Measurements from ENCODE around the gene FBLIM1.

Gene FBLIM1

DNA sequence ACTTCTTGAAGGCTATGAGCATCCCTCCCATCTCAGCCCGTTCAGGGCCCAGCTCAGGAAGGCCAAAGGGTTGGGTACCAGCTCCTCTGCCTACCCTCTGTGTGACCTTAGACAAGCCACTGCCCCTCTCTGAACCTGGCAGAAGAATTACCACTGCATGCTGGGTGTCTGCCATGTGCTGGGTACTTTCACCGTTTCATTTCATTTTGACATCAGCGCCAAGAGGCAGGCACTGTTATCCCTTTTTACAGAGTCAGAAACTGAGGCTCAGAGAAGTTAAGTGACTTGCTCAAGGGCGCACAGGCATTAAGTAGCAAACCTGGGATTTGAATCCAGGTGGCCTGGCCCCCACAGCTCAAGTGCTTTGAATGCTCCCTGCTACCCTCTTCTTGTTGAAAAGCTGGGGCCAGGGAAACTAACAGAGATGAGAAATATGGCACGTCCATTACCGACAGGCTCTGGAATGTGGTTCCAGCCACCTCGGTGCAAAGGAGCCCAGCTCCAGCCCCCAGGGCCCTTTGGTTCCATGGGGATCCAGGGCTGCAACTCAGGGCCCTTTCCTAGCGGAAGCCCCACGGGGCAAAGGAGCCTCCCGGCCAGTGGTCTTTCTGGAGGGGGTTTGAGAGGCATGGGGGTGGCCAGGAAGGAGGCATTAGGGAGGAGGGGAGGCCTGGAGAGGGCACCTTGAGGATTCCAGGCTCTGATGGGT lies 9.8 kb upstream of the FBLIM1 start:
- no peak for DNase-seq

GRCh38 chr1:15749399-15750291 lies 8.9 kb upstream of the FBLIM1 start:
- no peak for DNase-seq

DNA sequence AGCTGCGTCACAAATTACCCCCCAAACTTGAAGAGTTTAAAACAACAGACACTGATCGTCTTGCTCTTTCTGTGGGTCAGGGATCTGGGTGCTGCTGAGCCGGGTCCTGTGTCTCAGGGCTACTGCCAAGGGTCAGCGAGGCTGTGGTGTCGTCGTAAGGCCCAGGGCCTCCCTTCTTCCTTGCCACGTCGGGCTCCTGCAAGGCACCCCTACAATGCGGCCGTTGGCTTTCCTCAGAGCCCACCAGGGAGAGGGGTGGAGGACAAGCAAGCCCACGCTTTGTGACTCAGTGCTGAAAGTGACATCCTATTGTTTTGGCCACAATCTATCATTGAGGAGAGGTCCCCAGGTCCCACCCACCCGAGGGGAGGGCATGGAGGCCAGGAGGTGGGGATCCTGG lies 7.7 kb upstream of the FBLIM1 start:
- no peak for DNase-seq

- DNase-seq: no peak
Measured at GRCh38 chr1:15751717-15752116, 6.9 kb upstream of the FBLIM1 start.

- no peak for DNase-seq
Measured at GRCh38 chr1:15753776-15754175, 4.8 kb upstream of the FBLIM1 start.

DNA sequence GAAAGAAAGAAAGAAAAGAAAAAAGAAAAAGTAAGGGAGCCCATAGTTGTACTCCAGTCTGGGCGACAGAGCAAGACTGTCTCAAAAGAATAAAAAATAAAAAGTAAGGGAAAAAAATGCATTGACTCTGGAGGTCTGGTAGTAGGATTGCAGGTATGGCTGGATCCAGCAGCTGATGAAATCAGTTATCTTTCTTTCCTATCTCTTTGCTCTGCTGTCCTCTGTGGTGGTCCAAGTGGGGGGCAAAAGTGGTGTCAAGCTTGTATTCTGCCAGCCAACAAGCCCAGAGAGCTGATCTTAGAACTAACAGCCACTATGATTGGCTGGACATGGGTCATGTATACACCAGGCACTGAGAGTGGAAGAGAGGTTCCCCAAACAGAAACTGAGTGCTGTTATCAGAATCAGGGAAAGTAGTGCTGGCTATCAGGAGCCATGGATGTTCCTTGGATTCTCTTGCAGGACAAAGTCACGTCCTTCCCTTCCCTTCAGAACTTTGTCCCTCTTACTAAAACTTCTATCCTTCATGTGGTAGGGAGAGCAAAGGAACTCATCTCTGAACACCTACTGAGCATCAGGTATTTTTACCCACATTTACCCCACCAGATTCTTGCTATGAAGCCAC lies 3.5 kb upstream of the FBLIM1 start:
- no peak for DNase-seq

GRCh38 chr1:15755646-15756040 lies 3.0 kb upstream of the FBLIM1 start:
- no peak for DNase-seq

- DNase-seq: peak; percentile 43
Measured at GRCh38 chr1:15756143-15757015, 2.2 kb upstream of the FBLIM1 start.

GRCh38 chr1:15757016-15757543 lies 1.5 kb upstream of the FBLIM1 start:
- DNase-seq: no peak

GRCh38 chr1:15757575-15758342 lies 836 bp upstream of the FBLIM1 start:
- no peak for DNase-seq

DNA sequence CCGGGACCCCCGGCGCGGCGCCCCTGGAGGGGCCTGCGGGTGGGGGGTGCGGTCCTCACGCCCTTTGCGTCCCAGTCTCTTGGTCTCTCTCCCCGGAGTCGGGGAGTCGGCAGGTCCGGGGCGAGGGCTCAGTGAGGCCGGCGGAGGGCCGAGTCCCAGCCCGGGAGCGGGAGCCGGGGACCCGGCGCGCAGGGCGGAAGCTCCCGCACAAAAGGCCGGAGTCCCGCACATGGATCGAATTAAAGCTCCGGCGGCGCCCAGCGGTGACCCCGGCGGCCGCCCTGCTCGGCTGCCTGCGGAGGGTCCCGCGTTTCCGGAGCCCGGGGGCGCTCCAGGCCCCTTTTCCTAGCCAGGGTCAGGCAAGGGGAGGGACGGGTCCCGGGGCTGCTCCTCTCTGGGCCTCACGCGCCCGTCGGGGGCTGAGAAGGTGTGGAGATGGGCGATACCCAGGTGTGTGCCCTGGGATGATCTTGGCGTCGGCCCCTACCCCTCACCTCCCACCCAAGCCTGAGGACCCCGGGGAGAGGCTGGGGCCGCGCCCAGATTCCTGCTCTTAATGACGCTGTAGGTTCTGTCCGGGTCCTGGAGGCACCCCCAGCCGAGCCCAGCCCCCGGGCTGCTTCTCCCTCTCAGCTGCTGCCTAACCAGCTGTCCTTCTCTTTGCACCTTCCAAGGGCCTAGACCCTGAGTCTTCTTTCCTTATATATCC lies 512 bp downstream of the FBLIM1 start:
- no peak for DNase-seq

- no peak for DNase-seq
Measured at GRCh38 chr1:15760520-15761211, 2.1 kb downstream of the FBLIM1 start.

DNA sequence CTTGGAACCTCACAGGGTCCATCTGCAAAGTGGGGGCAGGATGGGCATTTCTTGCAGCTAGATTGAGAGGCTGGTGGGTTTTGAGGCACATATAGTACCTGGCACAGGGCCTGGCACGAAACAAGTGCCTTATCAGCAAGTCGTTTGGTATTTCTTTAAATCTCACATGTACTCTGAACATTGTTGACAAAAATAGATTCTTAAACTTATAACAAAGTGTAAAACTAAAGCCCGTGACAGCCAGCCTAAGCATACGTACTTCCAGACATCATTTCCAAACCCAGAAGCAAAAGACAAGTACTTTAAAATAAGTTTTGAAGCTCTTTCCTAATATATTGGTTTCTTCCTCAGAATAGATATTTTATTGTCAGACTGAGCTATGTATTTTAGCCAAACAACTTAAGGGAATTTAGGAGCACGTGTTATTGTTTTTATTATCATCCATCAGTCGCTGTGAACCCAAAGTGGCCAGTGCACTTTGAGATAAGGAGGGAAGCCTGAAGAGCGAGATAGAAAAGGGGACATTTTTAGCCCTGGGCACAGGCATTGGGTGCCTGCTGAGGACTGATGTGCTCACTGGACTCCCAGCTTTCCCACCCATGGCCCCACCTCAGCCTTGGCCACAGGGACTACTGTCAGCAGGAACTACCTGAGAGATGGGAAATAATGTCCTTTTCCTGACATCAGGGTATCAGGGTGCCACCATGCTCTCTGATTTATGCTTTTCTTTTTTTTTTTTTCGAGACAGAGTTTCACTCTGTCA lies 3.0 kb downstream of the FBLIM1 start:
- no peak for DNase-seq

- DNase-seq: no peak
Measured at GRCh38 chr1:15762546-15762945, 4.0 kb downstream of the FBLIM1 start.

DNA sequence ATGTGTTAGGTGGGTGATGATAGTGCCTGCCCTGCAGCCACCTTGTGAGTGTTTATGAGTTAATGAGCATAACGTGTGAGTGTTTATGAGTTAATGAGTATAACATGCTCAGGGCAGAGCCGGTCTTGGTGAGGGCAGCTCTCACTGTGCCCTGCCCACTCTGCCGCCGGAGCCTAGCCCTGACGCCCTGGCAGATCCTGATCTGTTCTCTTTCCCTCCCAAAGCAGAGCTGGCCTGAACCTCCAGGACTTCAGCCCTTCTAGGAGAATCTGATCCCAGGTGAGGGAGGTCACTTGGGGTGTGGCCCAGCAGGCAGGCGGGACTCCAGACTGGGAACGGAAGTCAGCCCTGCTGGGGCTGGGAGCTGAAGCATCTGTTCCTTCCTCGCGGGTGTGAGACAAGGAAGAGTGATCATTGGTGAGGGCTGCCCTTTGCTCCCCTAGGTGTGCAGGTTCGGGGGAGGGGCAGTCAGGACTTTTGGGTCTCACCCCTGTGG lies 5.7 kb downstream of the FBLIM1 start:
- DNase-seq: no peak

DNA sequence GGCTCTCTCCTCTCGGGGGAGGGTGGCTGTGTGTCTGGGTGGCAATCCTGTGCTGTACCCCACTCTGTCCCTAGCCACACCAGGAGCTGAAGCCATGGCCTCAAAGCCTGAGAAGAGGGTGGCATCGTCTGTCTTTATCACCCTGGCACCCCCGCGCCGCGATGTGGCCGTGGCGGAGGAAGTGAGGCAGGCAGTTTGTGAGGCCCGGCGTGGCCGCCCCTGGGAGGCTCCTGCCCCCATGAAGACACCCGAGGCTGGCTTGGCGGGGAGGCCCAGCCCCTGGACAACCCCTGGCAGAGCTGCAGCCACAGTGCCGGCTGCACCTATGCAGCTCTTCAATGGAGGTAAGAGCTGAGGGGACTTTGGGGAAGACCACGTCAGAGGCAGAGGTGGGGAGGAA lies 6.3 kb downstream of the FBLIM1 start:
- DNase-seq: no peak

GRCh38 chr1:15765495-15766194 lies 7.0 kb downstream of the FBLIM1 start:
- no peak for DNase-seq

DNA sequence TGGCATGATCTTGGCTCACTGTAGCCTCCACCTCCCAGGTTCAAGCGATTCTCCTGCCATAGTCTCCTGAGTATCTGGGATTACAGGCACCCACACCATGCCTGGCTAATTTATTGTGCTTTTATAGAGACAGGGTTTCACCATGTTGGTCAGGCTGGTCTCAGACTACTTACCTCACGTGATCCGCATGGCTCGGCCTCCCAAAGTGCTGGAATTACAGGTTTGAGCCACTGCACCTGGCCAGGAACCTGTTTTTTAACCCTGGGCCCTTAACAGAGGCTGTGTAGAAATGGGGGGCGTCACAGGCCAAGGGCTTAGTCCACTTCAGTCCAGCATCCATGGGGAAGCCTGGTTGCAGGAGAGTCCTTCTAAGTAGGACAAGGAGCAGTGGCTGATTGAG lies 9.3 kb downstream of the FBLIM1 start:
- DNase-seq: no peak

DNA sequence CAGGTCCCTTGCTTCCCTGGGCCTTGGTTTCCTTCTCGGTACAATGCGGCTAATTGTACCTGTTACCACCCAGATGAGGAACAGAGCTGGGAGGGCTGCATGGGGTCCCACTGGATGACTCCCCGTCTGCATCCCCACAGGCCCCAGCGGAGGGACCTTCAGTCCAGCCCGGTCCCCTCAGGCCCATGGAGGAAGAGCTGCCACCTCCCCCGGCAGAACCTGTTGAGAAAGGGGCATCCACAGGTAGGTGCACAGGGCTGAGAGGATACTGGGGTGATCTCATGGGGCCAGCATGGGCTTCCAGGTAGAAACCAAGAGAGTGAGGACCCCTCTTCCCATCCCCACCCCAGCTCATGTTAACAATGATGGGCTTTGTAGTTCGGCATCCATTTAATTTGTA lies 9.8 kb downstream of the FBLIM1 start:
- no peak for DNase-seq

All from NCI-H1092 treated with DMSO at 0.1 percent for 48 hours (cell line).